DOHH2 (cell line): ENCODE data around the gene REEP1.

ENCODE experiments used
- H3F3A ChIP-seq: fragments of 200-600 bp; sonication (generic), shearing (Covaris generic); 2 replicates; pipeline ENCODE4 v1.6.0; 2016; ENCODE audit warnings: antibody characterized with exemption, mild to moderate bottlenecking; ENCODE audit not compliant: control insufficient read depth, insufficient read depth
- H3K27ac ChIP-seq: fragments of 200-600 bp; sonication (generic); 2 replicates; pipeline ENCODE4 v1.5.1; 2014; ENCODE audit warnings: low read depth, mild to moderate bottlenecking, low read length, moderate library complexity
- H3K27me3 ChIP-seq: fragments of 200-600 bp; sonication (generic); 2 replicates; pipeline ENCODE4 v1.6.1; 2014; ENCODE audit warnings: mild to moderate bottlenecking, low read length, mixed read lengths; ENCODE audit not compliant: control insufficient read depth
- H3K36me3 ChIP-seq: fragments of 200-600 bp; sonication (generic); 2 replicates; pipeline ENCODE4 v1.6.1; 2014; ENCODE audit warnings: mild to moderate bottlenecking, low read length, moderate library complexity, mixed read lengths; ENCODE audit not compliant: control insufficient read depth
- H3K4me1 ChIP-seq: fragments of 200-600 bp; sonication (generic); 2 replicates; pipeline ENCODE4 v1.6.1; 2014; ENCODE audit warnings: mild to moderate bottlenecking, low read length, mixed read lengths; ENCODE audit not compliant: control insufficient read depth
- H3K4me2 ChIP-seq: fragments of 200-600 bp; sonication (generic); 2 replicates; pipeline ENCODE4 v1.6.0; 2014; ENCODE audit warnings: mild to moderate bottlenecking, low read length, moderate library complexity
- H3K4me3 ChIP-seq: fragments of 200-600 bp; sonication (generic); 2 replicates; pipeline ENCODE4 v1.5.1; 2014; ENCODE audit warnings: mild to moderate bottlenecking, low read length, mixed read lengths
- H3K79me2 ChIP-seq: fragments of 200-600 bp; sonication (generic); 2 replicates; pipeline ENCODE4 v1.6.1; 2014; ENCODE audit warnings: mild to moderate bottlenecking, low read length, mixed read lengths; ENCODE audit not compliant: control insufficient read depth
- H3K9me2 ChIP-seq: fragments of 200-600 bp; sonication (generic); replicated peaks from 2 replicates; pipeline ENCODE4 v1.6.1; 2014; ENCODE audit warnings: mild to moderate bottlenecking, low read length, mixed read lengths; ENCODE audit not compliant: control insufficient read depth
- H3K9me3 ChIP-seq: fragments of 200-600 bp; sonication (generic); 2 replicates; pipeline ENCODE4 v1.6.1; 2014; ENCODE audit warnings: antibody characterized with exemption, low read length, mixed read lengths; ENCODE audit not compliant: control insufficient read depth, insufficient read depth
- H4K20me1 ChIP-seq: fragments of 200-600 bp; sonication (generic); 2 replicates; pipeline ENCODE4 v1.6.0; 2014; ENCODE audit warnings: low read depth, mild to moderate bottlenecking, antibody characterized with exemption, low read length, moderate library complexity; ENCODE audit not compliant: control insufficient read depth, insufficient read depth
- EZH2phosphoT487 ChIP-seq: fragments of 200-600 bp; sonication (generic); IDR thresholded peaks from 2 replicates; pipeline ENCODE4 v1.6.1; 2017; ENCODE audit warnings: borderline replicate concordance, mild to moderate bottlenecking, antibody characterized with exemption, low read length, moderate library complexity, mixed read lengths
- TF ChIP-seq, protein P1 (sequence below): fragments of 200-600 bp; sonication (generic); IDR thresholded peaks from one replicate; pipeline ENCODE4 v1.5.1; 2014; ENCODE audit warnings: antibody characterized with exemption, mild to moderate bottlenecking, low read depth, low read length; ENCODE audit not compliant: poor library complexity, severe bottlenecking

Gene REEP1

DNA sequence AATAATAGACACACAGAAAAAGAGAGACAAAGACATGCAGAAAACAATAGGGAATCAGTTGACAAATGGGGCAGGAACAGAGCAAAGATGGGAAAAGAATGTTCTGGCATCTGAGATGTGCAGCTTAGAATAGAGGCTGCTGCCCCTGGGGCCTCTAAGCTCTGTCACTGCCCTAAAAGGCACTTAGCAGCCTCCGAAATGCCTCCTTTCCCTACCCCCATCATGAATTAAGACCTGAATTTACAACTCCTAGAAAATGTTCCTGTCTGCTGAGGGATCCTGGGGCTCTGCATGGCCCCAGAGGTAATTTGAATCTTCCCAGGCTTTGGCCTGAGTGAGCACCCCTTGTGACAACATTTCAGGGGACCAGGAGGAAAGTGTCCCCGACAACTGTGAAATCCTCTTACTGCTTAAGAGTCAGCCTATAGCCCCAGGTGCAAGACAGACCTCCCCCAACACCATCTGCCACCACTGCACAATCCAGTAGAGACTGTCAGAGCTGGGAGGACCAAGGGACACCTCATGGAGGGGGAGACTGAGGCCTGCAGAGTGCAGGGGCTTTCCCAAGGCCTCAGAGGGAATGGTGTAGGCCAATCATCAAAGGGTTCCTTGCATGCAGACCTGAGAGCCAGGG lies 113.4 kb downstream of the REEP1 start:
- Histone ChIP-seq H3F3A (no peaks in the 10 kb centered on the region), H3K4me3 (no peak overlapping the region), H3K27ac (no peak overlapping the region), H3K79me2 (no peaks in the 10 kb centered on the region), H3K9me2 (no peaks in the 10 kb centered on the region), H3K4me1 (peaks cover 25% of the 10 kb centered on the region), H4K20me1 (no peaks in the 10 kb centered on the region), H3K4me2 (no peak overlapping the region), H3K27me3 (no peaks in the 10 kb centered on the region), H3K9me3 (no peaks in the 10 kb centered on the region), H3K36me3 (no peaks in the 10 kb centered on the region)
- TF ChIP-seq EZH2phosphoT487, result no peak
- TF ChIP-seq, protein P1, sequence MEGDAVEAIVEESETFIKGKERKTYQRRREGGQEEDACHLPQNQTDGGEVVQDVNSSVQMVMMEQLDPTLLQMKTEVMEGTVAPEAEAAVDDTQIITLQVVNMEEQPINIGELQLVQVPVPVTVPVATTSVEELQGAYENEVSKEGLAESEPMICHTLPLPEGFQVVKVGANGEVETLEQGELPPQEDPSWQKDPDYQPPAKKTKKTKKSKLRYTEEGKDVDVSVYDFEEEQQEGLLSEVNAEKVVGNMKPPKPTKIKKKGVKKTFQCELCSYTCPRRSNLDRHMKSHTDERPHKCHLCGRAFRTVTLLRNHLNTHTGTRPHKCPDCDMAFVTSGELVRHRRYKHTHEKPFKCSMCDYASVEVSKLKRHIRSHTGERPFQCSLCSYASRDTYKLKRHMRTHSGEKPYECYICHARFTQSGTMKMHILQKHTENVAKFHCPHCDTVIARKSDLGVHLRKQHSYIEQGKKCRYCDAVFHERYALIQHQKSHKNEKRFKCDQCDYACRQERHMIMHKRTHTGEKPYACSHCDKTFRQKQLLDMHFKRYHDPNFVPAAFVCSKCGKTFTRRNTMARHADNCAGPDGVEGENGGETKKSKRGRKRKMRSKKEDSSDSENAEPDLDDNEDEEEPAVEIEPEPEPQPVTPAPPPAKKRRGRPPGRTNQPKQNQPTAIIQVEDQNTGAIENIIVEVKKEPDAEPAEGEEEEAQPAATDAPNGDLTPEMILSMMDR, result no peak

- H3K9me3 ChIP-seq, result no peaks in the 10 kb centered on the region
- no peaks in the 10 kb centered on the region for H3F3A ChIP-seq
- TF ChIP-seq EZH2phosphoT487, result no peak
- TF ChIP-seq, protein P1, result no peak
- no peak overlapping the region for H3K27ac ChIP-seq
- no peaks in the 10 kb centered on the region for H4K20me1 ChIP-seq
- H3K4me2 ChIP-seq, result no peak overlapping the region
- H3K27me3 ChIP-seq, result no peaks in the 10 kb centered on the region
- H3K36me3 ChIP-seq, result no peaks in the 10 kb centered on the region
- no peaks in the 10 kb centered on the region for H3K79me2 ChIP-seq
- peaks cover 23% of the 10 kb centered on the region for H3K4me1 ChIP-seq
- H3K4me3 ChIP-seq, result no peak overlapping the region
- H3K9me2 ChIP-seq, result no peaks in the 10 kb centered on the region
Measured at GRCh38 chr2:86223140-86223926, 114.1 kb downstream of the REEP1 start.

DNA sequence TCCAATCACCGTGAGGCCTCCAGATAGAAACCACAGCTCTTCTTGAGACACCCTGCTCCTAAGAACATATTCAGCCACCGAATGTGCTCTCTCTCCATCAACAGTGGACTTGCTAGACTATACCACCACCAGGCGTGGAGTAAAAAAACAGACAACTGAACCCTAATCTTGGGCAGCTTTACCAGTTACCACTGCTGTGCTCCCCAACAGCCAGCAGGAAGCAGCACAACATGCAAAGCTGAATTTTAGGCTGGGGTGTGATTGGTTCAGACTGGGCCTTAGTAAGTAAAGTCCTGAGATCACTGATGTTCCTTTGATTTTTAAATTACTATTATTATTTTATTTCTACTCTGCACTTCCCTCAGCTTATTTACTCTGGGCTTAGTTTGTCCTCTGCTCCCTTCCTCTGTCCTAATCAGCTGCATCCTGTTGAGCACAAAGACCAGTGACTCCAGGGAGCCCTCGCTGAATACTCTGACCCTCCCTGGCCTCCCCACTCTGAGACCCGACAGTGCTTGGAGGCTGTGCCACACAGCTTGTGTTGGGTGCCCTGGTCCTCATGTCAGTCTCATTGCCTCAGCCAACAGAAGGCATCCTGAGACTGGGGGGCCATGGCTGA lies 116.3 kb downstream of the REEP1 start:
- no peaks in the 10 kb centered on the region for H3K27me3 ChIP-seq
- no peaks in the 10 kb centered on the region for H4K20me1 ChIP-seq
- H3K27ac ChIP-seq, result no peak overlapping the region
- H3K36me3 ChIP-seq, result no peaks in the 10 kb centered on the region
- TF ChIP-seq, protein P1, result peak; percentile 88
- no peak for TF ChIP-seq EZH2phosphoT487
- H3F3A ChIP-seq, result no peaks in the 10 kb centered on the region
- no peaks in the 10 kb centered on the region for H3K79me2 ChIP-seq
- no peak overlapping the region for H3K4me2 ChIP-seq
- H3K9me3 ChIP-seq, result no peaks in the 10 kb centered on the region
- H3K4me3 ChIP-seq, result no peak overlapping the region
- peaks cover 17% of the 10 kb centered on the region for H3K4me1 ChIP-seq
- no peaks in the 10 kb centered on the region for H3K9me2 ChIP-seq
